SK-N-SH treated with all-trans-retinoic acid at 6 μM for 48 hours (cell line): Measurements from ENCODE around the gene PDAP1.

Experiments used
- ATAC-seq: fragments of 200-7000 bp; cut with Tn5 transposase; 3 replicates; pipeline ENCODE4 v1.9.1; 2020; ENCODE audit warnings: mild to moderate bottlenecking, moderate library complexity
- ARNTL ChIP-seq: fragments of 450-650 bp; formaldehyde crosslinking; IDR thresholded peaks from 2 replicates; pipeline ENCODE4 v1.5.0; 2020; ENCODE audit warnings: low read depth, mild to moderate bottlenecking, moderate library complexity, borderline replicate concordance
- BACH2 ChIP-seq: fragments of 250-450 bp; sonication (Bioruptor Pico); IDR thresholded peaks from 2 replicates; pipeline ENCODE4 v1.9.0; 2021; ENCODE audit warnings: mild to moderate bottlenecking, borderline replicate concordance
- CREB5 ChIP-seq: fragments of 250-450 bp; sonication (Bioruptor Pico); IDR thresholded peaks from 2 replicates; pipeline ENCODE4 v1.5.1; 2020; ENCODE audit warnings: low read depth, mild to moderate bottlenecking, moderate library complexity
- CSDC2 ChIP-seq: fragments of 250-450 bp; sonication (Bioruptor Pico); IDR thresholded peaks from 2 replicates; pipeline ENCODE4 v1.5.0; 2020; ENCODE audit warnings: mild to moderate bottlenecking, moderate library complexity
- CSRNP3 ChIP-seq: fragments of 250-450 bp; sonication (Bioruptor Pico); IDR thresholded peaks from 2 replicates; pipeline ENCODE4 v1.5.1; 2021; ENCODE audit warnings: mild to moderate bottlenecking, moderate library complexity
- ESRRG ChIP-seq: fragments of 250-450 bp; sonication (Bioruptor Pico); IDR thresholded peaks from 2 replicates; pipeline ENCODE4 v1.6.1; 2021; ENCODE audit warnings: mild to moderate bottlenecking
- GLIS3 ChIP-seq: fragments of 250-450 bp; sonication (Bioruptor Pico); IDR thresholded peaks from 2 replicates; pipeline ENCODE4 v1.5.0; 2020; ENCODE audit warnings: mild to moderate bottlenecking, moderate library complexity
- OSR1 ChIP-seq: fragments of 250-450 bp; sonication (Bioruptor Pico); IDR thresholded peaks from 2 replicates; pipeline ENCODE4 v1.8.0; 2022; ENCODE audit warnings: moderate library complexity, mild to moderate bottlenecking, inconsistent platforms
- PATZ1 ChIP-seq: fragments of 250-450 bp; sonication (Bioruptor Pico); IDR thresholded peaks from 2 replicates; pipeline ENCODE4 v1.8.0; 2020; ENCODE audit warnings: mild to moderate bottlenecking, moderate library complexity, borderline replicate concordance
- POU6F1 ChIP-seq: fragments of 250-450 bp; sonication (Bioruptor Pico); IDR thresholded peaks from 2 replicates; pipeline ENCODE4 v1.8.0; 2021; ENCODE audit warnings: low read depth, mild to moderate bottlenecking, moderate library complexity, borderline replicate concordance
- PPARA ChIP-seq: fragments of 250-450 bp; sonication (Bioruptor Pico); IDR thresholded peaks from 2 replicates; pipeline ENCODE4 v1.5.0; 2020; ENCODE audit warnings: mild to moderate bottlenecking, borderline replicate concordance
- RARB ChIP-seq: fragments of 250-450 bp; sonication (Bioruptor Pico); IDR thresholded peaks from 2 replicates; pipeline ENCODE4 v1.8.0; 2021; ENCODE audit warnings: mild to moderate bottlenecking, moderate library complexity
- SNAI2 ChIP-seq: fragments of 250-450 bp; sonication (Bioruptor Pico); IDR thresholded peaks from 2 replicates; pipeline ENCODE4 v1.5.0; 2020; ENCODE audit warnings: mild to moderate bottlenecking, moderate library complexity
- TCF4 ChIP-seq: fragments of 250-450 bp; sonication (Bioruptor Pico); IDR thresholded peaks from 2 replicates; pipeline ENCODE4 v1.8.0; 2021; ENCODE audit warnings: mild to moderate bottlenecking, moderate library complexity, borderline replicate concordance
- TOX ChIP-seq: fragments of 250-450 bp; sonication (Bioruptor Pico); IDR thresholded peaks from 2 replicates; pipeline ENCODE4 v1.8.0; 2021; ENCODE audit warnings: mild to moderate bottlenecking, moderate library complexity, borderline replicate concordance
- TSHZ2 ChIP-seq: fragments of 250-450 bp; sonication (Bioruptor Pico); IDR thresholded peaks from 2 replicates; pipeline ENCODE4 v1.5.0; 2020; ENCODE audit warnings: mild to moderate bottlenecking, moderate library complexity
- ZFP3 ChIP-seq: fragments of 250-450 bp; sonication (Bioruptor Pico); IDR thresholded peaks from 2 replicates; pipeline ENCODE4 v1.5.0; 2020; ENCODE audit warnings: mild to moderate bottlenecking, moderate library complexity
- ZNF565 ChIP-seq: fragments of 450-650 bp; formaldehyde crosslinking; conservative IDR thresholded peaks from 2 replicates; pipeline ENCODE4 v1.5.0; 2020; ENCODE audit warnings: low read depth, mild to moderate bottlenecking, moderate library complexity
- ZNF8 ChIP-seq: fragments of 450-650 bp; formaldehyde crosslinking; IDR thresholded peaks from 2 replicates; pipeline ENCODE4 v1.5.0; 2020; ENCODE audit warnings: mild to moderate bottlenecking, moderate library complexity

The PDAP1 gene

GRCh38 chr7:99428972-99429566 lies 20.7 kb upstream of the PDAP1 start:
- TF ChIP-seq CREB5, result no peak
- TF ChIP-seq ZNF565 (CRISPR knock-in tag), result no peak
- TF ChIP-seq ZNF8 (CRISPR knock-in tag), result no peak
- no peak for TF ChIP-seq ESRRG
- no peak for TF ChIP-seq GLIS3 (CRISPR knock-in tag)
- TF ChIP-seq OSR1 (CRISPR knock-in tag), result no peak
- no peak for TF ChIP-seq ARNTL (CRISPR knock-in tag)
- no peak for TF ChIP-seq ZFP3
- no peak for TF ChIP-seq CSRNP3

GRCh38 chr7:99424932-99425730 lies 16.7 kb upstream of the PDAP1 start:
- no peak for ATAC-seq
- TF ChIP-seq SNAI2 (CRISPR knock-in tag) (no peak), TCF4 (CRISPR knock-in tag) (no peak), TSHZ2 (CRISPR knock-in tag) (no peak), PPARA (CRISPR knock-in tag) (no peak), BACH2 (CRISPR knock-in tag) (no peak), POU6F1 (CRISPR knock-in tag) (no peak), CREB5 (no peak), CSDC2 (CRISPR knock-in tag) (no peak), TOX (CRISPR knock-in tag) (no peak), RARB (CRISPR knock-in tag) (no peak), PATZ1 (CRISPR knock-in tag) (no peak), ARNTL (CRISPR knock-in tag) (no peak), CSRNP3 (no peak), ZNF565 (CRISPR knock-in tag) (no peak)

More at GRCh38 chr7:99428972-99429566, 20.7 kb upstream of the PDAP1 start:
- no peak; the same call in 2 of the 3 replicates for ATAC-seq
